Activated CD8-positive, alpha-beta T cell treated with anti-CD3 and anti-CD28 coated beads for 36 hours (primary cell): Measurements from ENCODE around the gene BPIFB1. TPM values are rescaled to one million over a fixed set of nuclear protein-coding genes. Genes with fewer than 3 reads are reported as not detected.

Experiments used
- ATAC-seq: fragments of 200-7000 bp; cut with Tn5 transposase; one replicate; pipeline ENCODE4 v1.10.0; 2021; ENCODE audit warnings: mild to moderate bottlenecking, moderate library complexity
- CTCF ChIA-PET: fragments of 350-600 bp; sonication (Branson Sonifier 250); formaldehyde crosslinking; loops from one replicate; lab custom pipeline; 2021; ENCODE audit warnings: antibody characterized with exemption; lab: Charles Lee
- POLR2A ChIA-PET: fragments of 350-600 bp; sonication (Branson Sonifier 250); formaldehyde crosslinking; loops from one replicate; lab custom pipeline; 2021; ENCODE audit warnings: antibody characterized with exemption; lab: Charles Lee
- DNase-seq: peaks from one replicate; pipeline ENCODE4 v3.0.0-alpha.2; 2020
- H3K27ac Mint-ChIP-seq: one replicate; pipeline ENCODE4 v1.8.0; 2021; ENCODE audit warnings: mild to moderate bottlenecking, mixed read lengths
- H3K27me3 Mint-ChIP-seq: one replicate; pipeline ENCODE4 v1.8.0; 2021; ENCODE audit warnings: mixed read lengths
- H3K36me3 Mint-ChIP-seq: one replicate; pipeline ENCODE4 v1.8.0; 2021; ENCODE audit warnings: low read depth, mixed read lengths
- H3K4me1 Mint-ChIP-seq: one replicate; pipeline ENCODE4 v1.8.0; 2021; ENCODE audit warnings: low read depth, mixed read lengths
- H3K4me3 Mint-ChIP-seq: one replicate; pipeline ENCODE4 v1.8.0; 2021; ENCODE audit warnings: mild to moderate bottlenecking, moderate library complexity, mixed read lengths
- H3K9me3 Mint-ChIP-seq: one replicate; pipeline ENCODE4 v1.8.0; 2021; ENCODE audit warnings: mixed read lengths
- intact Hi-C: fragments of 100-400 bp; cut with micrococcal nuclease; formaldehyde crosslinking; loops from one replicate; pipeline ENCODE4 v1.10.0; 2022
- total RNA-seq, 2 experiments: library from RNA; stranded (reverse); gene quantifications; one replicate each; pipeline ENCODE4 v1.2.3, GENCODE V29; 2021
- TF ChIP-seq, protein P1 (sequence below): fragments of 200-600 bp; IDR thresholded peaks from one replicate; pipeline ENCODE4 v1.8.0; 2022; ENCODE audit warnings: antibody characterized with exemption, mild to moderate bottlenecking

Gene BPIFB1
- total RNA-seq, 2 experiments from 2014 or later, result not detected

- H3K4me3 Mint-ChIP-seq, result no peak overlapping the region
- DNase-seq, result no peak
- no peak for ATAC-seq
- peaks cover 2% of the 10 kb centered on the region for H3K27me3 Mint-ChIP-seq
- H3K9me3 Mint-ChIP-seq, result no peaks in the 10 kb centered on the region
- intact Hi-C loops, result no loop called here
- no peaks in the 10 kb centered on the region for H3K36me3 Mint-ChIP-seq
- CTCF ChIA-PET, result interaction anchor here (2.7 kb wide), 1 partner anchor 24 kb away, joined by 12 read pairs; no protein-coding TSS in a partner anchor
- H3K27ac Mint-ChIP-seq, result no peak overlapping the region
- TF ChIP-seq, protein P1, sequence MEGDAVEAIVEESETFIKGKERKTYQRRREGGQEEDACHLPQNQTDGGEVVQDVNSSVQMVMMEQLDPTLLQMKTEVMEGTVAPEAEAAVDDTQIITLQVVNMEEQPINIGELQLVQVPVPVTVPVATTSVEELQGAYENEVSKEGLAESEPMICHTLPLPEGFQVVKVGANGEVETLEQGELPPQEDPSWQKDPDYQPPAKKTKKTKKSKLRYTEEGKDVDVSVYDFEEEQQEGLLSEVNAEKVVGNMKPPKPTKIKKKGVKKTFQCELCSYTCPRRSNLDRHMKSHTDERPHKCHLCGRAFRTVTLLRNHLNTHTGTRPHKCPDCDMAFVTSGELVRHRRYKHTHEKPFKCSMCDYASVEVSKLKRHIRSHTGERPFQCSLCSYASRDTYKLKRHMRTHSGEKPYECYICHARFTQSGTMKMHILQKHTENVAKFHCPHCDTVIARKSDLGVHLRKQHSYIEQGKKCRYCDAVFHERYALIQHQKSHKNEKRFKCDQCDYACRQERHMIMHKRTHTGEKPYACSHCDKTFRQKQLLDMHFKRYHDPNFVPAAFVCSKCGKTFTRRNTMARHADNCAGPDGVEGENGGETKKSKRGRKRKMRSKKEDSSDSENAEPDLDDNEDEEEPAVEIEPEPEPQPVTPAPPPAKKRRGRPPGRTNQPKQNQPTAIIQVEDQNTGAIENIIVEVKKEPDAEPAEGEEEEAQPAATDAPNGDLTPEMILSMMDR, result no peak
- POLR2A ChIA-PET, result no interaction called here
- no peaks in the 10 kb centered on the region for H3K4me1 Mint-ChIP-seq
Measured at GRCh38 chr20:33316343-33316742, 33.3 kb downstream of the BPIFB1 start.

DNA sequence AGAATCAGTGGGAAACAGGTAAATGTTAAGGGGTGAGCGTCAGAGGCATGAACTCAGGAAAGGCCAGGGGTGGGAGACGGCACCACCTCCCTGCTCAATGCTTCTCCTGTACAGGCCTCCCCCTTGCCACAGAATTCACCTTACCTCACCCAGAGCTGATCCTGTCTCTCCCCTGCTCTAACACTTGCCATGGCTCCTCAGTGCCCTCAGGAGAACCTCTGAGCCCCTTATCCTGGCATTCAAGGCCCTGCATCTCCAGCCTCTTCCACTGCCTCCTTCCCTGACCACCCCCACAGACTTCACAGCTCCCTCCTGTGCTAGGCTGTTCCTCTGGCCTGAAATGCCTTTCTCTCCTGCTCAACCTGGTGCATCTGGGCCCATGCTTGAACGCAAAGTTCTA lies 33.9 kb downstream of the BPIFB1 start:
- DNase-seq, result no peak
- intact Hi-C loops, result no loop called here
- Mint-ChIP-seq H3K27ac (no peak overlapping the region), H3K9me3 (no peaks in the 10 kb centered on the region), H3K27me3 (peaks cover 2% of the 10 kb centered on the region), H3K36me3 (no peaks in the 10 kb centered on the region), H3K4me3 (no peak overlapping the region), H3K4me1 (no peaks in the 10 kb centered on the region)
- TF ChIP-seq, protein P1, result no peak
- no peak for ATAC-seq
- ChIA-PET CTCF (no interaction called here), POLR2A (interaction anchor here (0.7 kb wide), 1 partner anchor 8 kb away, joined by 3 read pairs; no protein-coding TSS in a partner anchor)

- POLR2A ChIA-PET, result interaction anchor here (0.7 kb wide), 1 partner anchor 9 kb away, joined by 3 read pairs; no protein-coding TSS in a partner anchor
- Mint-ChIP-seq H3K27ac (no peak overlapping the region), H3K9me3 (no peaks in the 10 kb centered on the region), H3K27me3 (peaks cover 2% of the 10 kb centered on the region), H3K4me3 (no peak overlapping the region), H3K4me1 (no peaks in the 10 kb centered on the region), H3K36me3 (no peaks in the 10 kb centered on the region)
- DNase-seq, result no peak
- ATAC-seq, result no peak
- TF ChIP-seq, protein P1, result no peak
- CTCF ChIA-PET, result no interaction called here
- intact Hi-C loops, result no loop called here
Measured at GRCh38 chr20:33317424-33318095, 34.5 kb downstream of the BPIFB1 start.

GRCh38 chr20:33318096-33318429 lies 35.0 kb downstream of the BPIFB1 start:
- DNase-seq (no peak), ATAC-seq (no peak)
- H3K4me3 Mint-ChIP-seq, result no peak overlapping the region
- H3K36me3 Mint-ChIP-seq, result no peaks in the 10 kb centered on the region
- H3K9me3 Mint-ChIP-seq, result no peaks in the 10 kb centered on the region
- TF ChIP-seq, protein P1, result no peak
- intact Hi-C loops, result no loop called here
- POLR2A ChIA-PET, result no interaction called here
- CTCF ChIA-PET, result no interaction called here
- H3K27ac Mint-ChIP-seq, result no peak overlapping the region
- peaks cover 2% of the 10 kb centered on the region for H3K27me3 Mint-ChIP-seq
- H3K4me1 Mint-ChIP-seq, result no peaks in the 10 kb centered on the region

DNA sequence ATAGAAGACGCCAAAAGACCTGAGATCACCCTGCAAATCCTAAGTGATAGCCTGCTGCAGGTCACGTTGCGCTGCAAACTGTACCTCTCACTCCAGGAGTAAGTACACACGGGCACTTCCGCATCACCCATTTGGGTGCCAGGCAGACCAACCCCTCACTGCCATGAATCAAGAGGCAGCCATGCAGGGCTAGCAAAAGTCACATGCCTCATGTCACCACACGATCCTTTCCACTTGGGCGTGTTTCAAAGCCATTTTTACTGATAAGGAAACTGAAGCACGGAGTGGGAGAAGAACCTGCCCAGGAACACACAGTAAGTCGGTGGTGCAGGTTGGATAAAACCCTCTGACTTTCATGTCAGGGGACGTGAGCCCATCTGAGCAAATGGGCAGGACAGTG lies 37.0 kb downstream of the BPIFB1 start:
- no peaks in the 10 kb centered on the region for H3K4me1 Mint-ChIP-seq
- CTCF ChIA-PET, result interaction anchor here (0.7 kb wide), 1 partner anchor 62 kb away, joined by 3 read pairs; no protein-coding TSS in a partner anchor
- intact Hi-C loops, result no loop called here
- H3K36me3 Mint-ChIP-seq, result no peaks in the 10 kb centered on the region
- DNase-seq (no peak), ATAC-seq (no peak)
- H3K4me3 Mint-ChIP-seq, result no peak overlapping the region
- POLR2A ChIA-PET, result no interaction called here
- H3K27ac Mint-ChIP-seq, result no peak overlapping the region
- no peaks in the 10 kb centered on the region for H3K9me3 Mint-ChIP-seq
- peaks cover 2% of the 10 kb centered on the region for H3K27me3 Mint-ChIP-seq
- TF ChIP-seq, protein P1, result no peak
